NCI-H1417 (cell line): ENCODE data around the gene NHSL2.
A peak's percentile ranks its signal among the peaks of the same experiment; 100 is the strongest.

ENCODE experiments used
- DNase-seq, 3 experiments: peaks; one replicate each; lab custom pipeline; 2025; lab: John Stamatoyannopoulos, UW

The NHSL2 gene

GRCh38 chrX:72071213-72071612 lies 160.6 kb downstream of the NHSL2 start:
- no peak for DNase-seq

- peak in 1 of 3 experiments; percentile 19 for DNase-seq
These were observed 163.0 kb downstream of the NHSL2 start for GRCh38 chrX:72073633-72074032.

GRCh38 chrX:72078411-72078810 lies 167.8 kb downstream of the NHSL2 start:
- no peak for DNase-seq

GRCh38 chrX:72079607-72080006 lies 169.0 kb downstream of the NHSL2 start:
- no peak for DNase-seq

GRCh38 chrX:72080150-72080549 lies 169.5 kb downstream of the NHSL2 start:
- DNase-seq: no peak

GRCh38 chrX:72080800-72081199 lies 170.2 kb downstream of the NHSL2 start:
- DNase-seq: no peak

- DNase-seq: no peak
These were observed 171.1 kb downstream of the NHSL2 start for GRCh38 chrX:72081605-72082320.

GRCh38 chrX:72083291-72083690 lies 172.6 kb downstream of the NHSL2 start:
- DNase-seq: no peak

GRCh38 chrX:72084114-72084513 lies 173.5 kb downstream of the NHSL2 start:
- no peak for DNase-seq

GRCh38 chrX:72086995-72087394 lies 176.3 kb downstream of the NHSL2 start:
- no peak for DNase-seq

- no peak for DNase-seq
These were observed 178.1 kb downstream of the NHSL2 start for GRCh38 chrX:72088761-72089160.

GRCh38 chrX:72089254-72089653 lies 178.6 kb downstream of the NHSL2 start:
- no peak for DNase-seq

- peak; percentile 32 to 90 (median 69) for DNase-seq
These were observed 184.2 kb downstream of the NHSL2 start for GRCh38 chrX:72094894-72095293.

GRCh38 chrX:72095370-72095769 lies 184.7 kb downstream of the NHSL2 start:
- DNase-seq: no peak

GRCh38 chrX:72097098-72097497 lies 186.5 kb downstream of the NHSL2 start:
- DNase-seq: no peak

GRCh38 chrX:72100051-72100755 lies 189.6 kb downstream of the NHSL2 start:
- DNase-seq: peak in 1 of 3 experiments; percentile 17

- DNase-seq: no peak
These were observed 190.2 kb downstream of the NHSL2 start for GRCh38 chrX:72100824-72101351.

GRCh38 chrX:72101597-72102037 lies 191.0 kb downstream of the NHSL2 start:
- no peak for DNase-seq

- no peak for DNase-seq
These were observed 191.5 kb downstream of the NHSL2 start for GRCh38 chrX:72102126-72102525.

- DNase-seq: no peak
These were observed 192.1 kb downstream of the NHSL2 start for GRCh38 chrX:72102760-72103159.

GRCh38 chrX:72105436-72105835 lies 194.8 kb downstream of the NHSL2 start:
- no peak for DNase-seq

- DNase-seq: no peak
These were observed 196.7 kb downstream of the NHSL2 start for GRCh38 chrX:72107320-72107719.
